Kidney (tissue), 14 donors: Measurements from ENCODE around the gene LPIN2. TPM values are rescaled to one million over a fixed set of nuclear protein-coding genes. Genes with fewer than 3 reads are reported as not detected.

Source experiments
- DNase-seq, 5 donors: peaks; one replicate each; pipeline ENCODE4 v3.0.0-alpha.2; 2013 to 2020
- FAIRE-seq: peaks from 2 replicates; lab custom pipeline; 2012; peaks lifted over from hg19 to GRCh38; lab: Jason Lieb, UNC
- H3K27ac ChIP-seq, 2 donors: one replicate each; pipeline ENCODE4 v1.7.0; 2013; ENCODE audit warnings: low read depth in 2 of 2, low read length in 2 of 2, inconsistent platforms in 1 of 2
- H3K27me3 ChIP-seq: one replicate; pipeline ENCODE4 v1.7.1; 2013; ENCODE audit warnings: low read length, inconsistent platforms; ENCODE audit not compliant: control insufficient read depth, insufficient read depth
- H3K36me3 ChIP-seq, 3 donors: one replicate each; pipeline versions ENCODE4 v1.7.0 to v1.7.1; 2013; ENCODE audit warnings: low read length in 3 of 3, control low read depth in 1 of 3, inconsistent platforms in 1 of 3; ENCODE audit not compliant: insufficient read depth in 3 of 3, control insufficient read depth in 2 of 3
- H3K4me1 ChIP-seq, 3 donors: one replicate each; pipeline versions ENCODE4 v1.7.0 to v1.7.1; 2013; ENCODE audit warnings: low read length in 3 of 3, inconsistent platforms in 1 of 3, low read depth in 1 of 3; ENCODE audit not compliant: control insufficient read depth in 2 of 3, insufficient read depth in 2 of 3
- H3K4me3 ChIP-seq, 3 donors: one replicate each; pipeline versions ENCODE4 v1.7.0 to v1.8.1; 2013; ENCODE audit warnings: low read length in 3 of 3, control low read depth in 1 of 3, inconsistent platforms in 1 of 3
- H3K9ac ChIP-seq, 3 donors: one replicate each; pipeline versions ENCODE4 v1.7.0 to v1.7.1; 2013; ENCODE audit warnings: low read length in 3 of 3, control low read depth in 1 of 3, inconsistent platforms in 1 of 3
- H3K9me3 ChIP-seq, 3 donors: one replicate each; pipeline versions ENCODE4 v1.7.0 to v1.7.1; 2013; ENCODE audit warnings: low read length in 3 of 3, control low read depth in 1 of 3, inconsistent platforms in 1 of 3; ENCODE audit not compliant: control insufficient read depth in 2 of 3, insufficient read depth in 1 of 3
- CTCF ChIP-seq: IDR thresholded peaks from 3 replicates; pipeline ENCODE4 v1.5.1; 2012; ENCODE audit warnings: mild to moderate bottlenecking, moderate library complexity, borderline replicate concordance; ENCODE audit not compliant: insufficient read depth; ENCODE audit errors: extremely low read depth
- intact Hi-C: fragments of 100-400 bp; cut with DNase I; formaldehyde crosslinking; loops from one replicate; pipeline ENCODE4 v1.11.1; 2022
- polyA plus RNA-seq: library from polyadenylated mRNA; stranded (reverse); fragments of 350-450 nt; fragmentation: Illumina TruSeq; extraction: RNeasy Lipid Tissue Mini Kit (QIAGEN cat#74804); gene quantifications from one replicate; pipeline ENCODE4 v1.2.3, GENCODE V29; 2014; ENCODE audit warnings: low read depth, low replicate concordance; ENCODE audit not compliant: insufficient read depth
- total RNA-seq: library from RNA; stranded (reverse); fragmentation: NEBNext Ultra II Directional; extraction: Animal tissue kit (Norgen Biotek cat#: 25700); gene quantifications from one replicate; pipeline ENCODE4 v1.2.1, GENCODE V29; 2021
- donor health status: control.
- donor health status: control.
- donor health status: control.
- donor health status: control.
- donor health status: control.
- donor health status: DM: yes; HTN: yes; CAD: no.
- donor health status: Normal renal cell carcinoma (clear cell type).

The LPIN2 gene
- total and polyA plus RNA-seq, 2 donors from 2014 or later, result 14.3 to 52.3 TPM

GRCh38 chr18:3060667-3061580 lies 48.0 kb upstream of the LPIN2 start:
- peak in 2 of 5 donors; percentile 68 to 76 for DNase-seq
- H3K9ac ChIP-seq, result no peak overlapping the region
- H3K27ac ChIP-seq, result peak overlapping the region; percentile 75 to 89
- intact Hi-C loops, result loop anchor here (10.0 kb wide), 1 partner anchor 126 kb away; no protein-coding TSS in a partner anchor
- H3K4me3 ChIP-seq, result no peak overlapping the region
- FAIRE-seq, result peak; percentile 55
- no peaks in the 10 kb centered on the region for H3K9me3 ChIP-seq
- H3K4me1 ChIP-seq, result peaks cover 7 to 22% (median 14%) of the 10 kb centered on the region in 3 donors
- no peaks in the 10 kb centered on the region for H3K36me3 ChIP-seq
- H3K27me3 ChIP-seq, result no peaks in the 10 kb centered on the region
- TF ChIP-seq CTCF, result no peak

- no peak overlapping the region for H3K9ac ChIP-seq
Measured at GRCh38 chr18:3059272-3059671, 46.3 kb upstream of the LPIN2 start.

GRCh38 chr18:3058328-3059191 lies 45.6 kb upstream of the LPIN2 start:
- FAIRE-seq (no peak), DNase-seq (peak in 1 of 5 donors; percentile 23)
- Histone ChIP-seq H3K27ac (peak overlapping the region; percentile 4 to 5), H3K4me3 (no peak overlapping the region), H3K9me3 (no peaks in the 10 kb centered on the region), H3K4me1 (peaks cover 7 to 22% (median 14%) of the 10 kb centered on the region in 3 donors), H3K36me3 (no peaks in the 10 kb centered on the region), H3K27me3 (no peaks in the 10 kb centered on the region), H3K9ac (no peak overlapping the region)
- no peak for TF ChIP-seq CTCF
- intact Hi-C loops, result no loop called here

More at GRCh38 chr18:3059272-3059671, 46.3 kb upstream of the LPIN2 start:
- H3K9me3 ChIP-seq, result no peaks in the 10 kb centered on the region
- DNase-seq (peak in 1 of 5 donors; percentile 83), FAIRE-seq (no peak)
- peaks cover 7 to 22% (median 14%) of the 10 kb centered on the region in 3 donors for H3K4me1 ChIP-seq
- intact Hi-C loops, result no loop called here
- no peaks in the 10 kb centered on the region for H3K27me3 ChIP-seq
- no peaks in the 10 kb centered on the region for H3K36me3 ChIP-seq
- H3K27ac ChIP-seq, result no peak overlapping the region
- H3K4me3 ChIP-seq, result no peak overlapping the region
- TF ChIP-seq CTCF, result no peak
